ENCODE measurements around the gene CALR3.

- TF ChIP-seq, protein P1, sequence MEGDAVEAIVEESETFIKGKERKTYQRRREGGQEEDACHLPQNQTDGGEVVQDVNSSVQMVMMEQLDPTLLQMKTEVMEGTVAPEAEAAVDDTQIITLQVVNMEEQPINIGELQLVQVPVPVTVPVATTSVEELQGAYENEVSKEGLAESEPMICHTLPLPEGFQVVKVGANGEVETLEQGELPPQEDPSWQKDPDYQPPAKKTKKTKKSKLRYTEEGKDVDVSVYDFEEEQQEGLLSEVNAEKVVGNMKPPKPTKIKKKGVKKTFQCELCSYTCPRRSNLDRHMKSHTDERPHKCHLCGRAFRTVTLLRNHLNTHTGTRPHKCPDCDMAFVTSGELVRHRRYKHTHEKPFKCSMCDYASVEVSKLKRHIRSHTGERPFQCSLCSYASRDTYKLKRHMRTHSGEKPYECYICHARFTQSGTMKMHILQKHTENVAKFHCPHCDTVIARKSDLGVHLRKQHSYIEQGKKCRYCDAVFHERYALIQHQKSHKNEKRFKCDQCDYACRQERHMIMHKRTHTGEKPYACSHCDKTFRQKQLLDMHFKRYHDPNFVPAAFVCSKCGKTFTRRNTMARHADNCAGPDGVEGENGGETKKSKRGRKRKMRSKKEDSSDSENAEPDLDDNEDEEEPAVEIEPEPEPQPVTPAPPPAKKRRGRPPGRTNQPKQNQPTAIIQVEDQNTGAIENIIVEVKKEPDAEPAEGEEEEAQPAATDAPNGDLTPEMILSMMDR (IDR thresholded peaks at IDR 0.05 in 4 of 5, conservative IDR thresholded peaks at IDR 0.05 in 1 of 5) = no peak
- no peak for TF ChIP-seq POLR2A (IDR thresholded peaks at IDR 0.05)
Measured at GRCh38 chr19:16532440-16533234, 36.7 kb upstream of the CALR3 start.

Data from gastrocnemius medialis (tissue), 4 donors.